KMS-11 (cell line): Measurements from ENCODE around the gene LRRC4C.

Source experiments
- H2AFZ ChIP-seq: fragments of 200-600 bp; sonication (generic); 2 replicates; pipeline ENCODE4 v1.6.1; 2016; ENCODE audit warnings: antibody characterized with exemption, mixed run types, low read depth
- H3K27ac ChIP-seq: fragments of 200-600 bp; sonication (generic); 2 replicates; pipeline ENCODE4 v1.6.1; 2016; ENCODE audit warnings: mild to moderate bottlenecking, mixed run types
- H3K27me3 ChIP-seq: fragments of 200-600 bp; sonication (generic); 2 replicates; pipeline ENCODE4 v1.6.1; 2017; ENCODE audit warnings: mild to moderate bottlenecking, low read depth, mixed run types, moderate library complexity; ENCODE audit not compliant: insufficient read depth
- H3K36me3 ChIP-seq: fragments of 200-600 bp; sonication (generic); 2 replicates; pipeline ENCODE4 v1.6.1; 2017; ENCODE audit warnings: mild to moderate bottlenecking, mixed run types; ENCODE audit not compliant: insufficient read depth
- H3K4me1 ChIP-seq: fragments of 200-600 bp; sonication (generic); 2 replicates; pipeline ENCODE4 v1.6.1; 2016; ENCODE audit warnings: mild to moderate bottlenecking, low read depth, mixed run types; ENCODE audit not compliant: poor library complexity, severe bottlenecking
- H3K4me2 ChIP-seq: fragments of 200-600 bp; sonication (generic); 2 replicates; pipeline ENCODE4 v1.7.0; 2016; ENCODE audit warnings: mild to moderate bottlenecking, mixed run types
- H3K4me3 ChIP-seq: fragments of 200-600 bp; sonication (generic); IDR thresholded peaks from 2 replicates; pipeline ENCODE4 v1.6.1; 2017; ENCODE audit warnings: low read depth, low read length, mixed read lengths; ENCODE audit not compliant: insufficient read depth
- H3K79me2 ChIP-seq: fragments of 200-600 bp; sonication (generic); 2 replicates; pipeline ENCODE4 v1.6.1; 2016; ENCODE audit warnings: low read depth, mixed run types; ENCODE audit not compliant: insufficient read depth
- H3K9ac ChIP-seq: fragments of 200-600 bp; sonication (generic); 2 replicates; pipeline ENCODE4 v1.6.1; 2016; ENCODE audit warnings: mild to moderate bottlenecking, mixed run types
- H4K20me1 ChIP-seq: fragments of 200-600 bp; sonication (generic); 2 replicates; pipeline ENCODE4 v1.6.1; 2016; ENCODE audit warnings: mild to moderate bottlenecking, mixed run types; ENCODE audit not compliant: insufficient read depth
- CTCF ChIP-seq: fragments of 200-600 bp; sonication (generic); conservative IDR thresholded peaks from 2 replicates; pipeline ENCODE4 v1.6.1; 2017; ENCODE audit warnings: low read depth, mild to moderate bottlenecking, antibody characterized with exemption, low read length, moderate library complexity, mixed read lengths

LRRC4C gene

GRCh38 chr11:40826601-40827000 is 632.9 kb downstream of the LRRC4C start:
- Histone ChIP-seq H3K4me1 (no peaks in the 10 kb centered on the region), H4K20me1 (no peaks in the 10 kb centered on the region), H3K4me2 (no peak overlapping the region), H3K27me3 (no peaks in the 10 kb centered on the region), H3K36me3 (no peaks in the 10 kb centered on the region), H3K4me3 (no peak overlapping the region), H2AFZ (no peak overlapping the region), H3K9ac (no peak overlapping the region), H3K27ac (no peak overlapping the region), H3K79me2 (no peaks in the 10 kb centered on the region)
- TF ChIP-seq CTCF: no peak

- Histone ChIP-seq H3K4me1 (no peaks in the 10 kb centered on the region), H3K9ac (no peak overlapping the region), H2AFZ (no peak overlapping the region), H3K36me3 (no peaks in the 10 kb centered on the region), H3K27me3 (no peaks in the 10 kb centered on the region), H3K79me2 (no peaks in the 10 kb centered on the region), H3K4me2 (no peak overlapping the region), H4K20me1 (no peaks in the 10 kb centered on the region), H3K4me3 (no peak overlapping the region), H3K27ac (no peak overlapping the region)
- TF ChIP-seq CTCF: no peak
Observed at GRCh38 chr11:40825201-40825834, 634.1 kb downstream of the LRRC4C start.

- no peaks in the 10 kb centered on the region for H4K20me1 ChIP-seq
- H3K27me3 ChIP-seq: no peaks in the 10 kb centered on the region
- no peak overlapping the region for H3K4me2 ChIP-seq
- TF ChIP-seq CTCF: no peak
- H3K79me2 ChIP-seq: no peaks in the 10 kb centered on the region
- H3K4me3 ChIP-seq: no peak overlapping the region
- no peaks in the 10 kb centered on the region for H3K4me1 ChIP-seq
- H3K36me3 ChIP-seq: no peaks in the 10 kb centered on the region
- H3K9ac ChIP-seq: no peak overlapping the region
- H3K27ac ChIP-seq: no peak overlapping the region
- H2AFZ ChIP-seq: no peak overlapping the region
Observed at GRCh38 chr11:40819230-40819629, 640.2 kb downstream of the LRRC4C start.

GRCh38 chr11:40816976-40817375 is 642.5 kb downstream of the LRRC4C start:
- TF ChIP-seq CTCF: no peak
- H3K9ac ChIP-seq: no peak overlapping the region

More at GRCh38 chr11:40816976-40817375, 642.5 kb downstream of the LRRC4C start:
- Histone ChIP-seq H3K36me3 (no peaks in the 10 kb centered on the region), H4K20me1 (no peaks in the 10 kb centered on the region), H3K4me3 (no peak overlapping the region), H3K27ac (no peak overlapping the region), H3K4me1 (no peaks in the 10 kb centered on the region), H3K79me2 (no peaks in the 10 kb centered on the region), H3K27me3 (no peaks in the 10 kb centered on the region), H2AFZ (no peak overlapping the region), H3K4me2 (no peak overlapping the region)
